Ovary (tissue), 9 donors: ENCODE measurements around the gene PLSCR5. TPM values are rescaled to one million over a fixed set of nuclear protein-coding genes. Genes with fewer than 3 reads are reported as not detected.

Experiments used
- DNase-seq, 5 donors: peaks; one replicate each; pipeline ENCODE4 v3.0.0-alpha.2; 2019 to 2020
- H3K27ac ChIP-seq, 2 donors: fragments of 200-600 bp; one replicate each; pipeline versions ENCODE4 v1.5.1 to v1.8.0; 2019 to 2022
- H3K27me3 ChIP-seq: fragments of 200-600 bp; one replicate; pipeline ENCODE4 v1.8.0; 2022
- H3K36me3 ChIP-seq: fragments of 200-600 bp; sonication (generic); one replicate; pipeline ENCODE4 v1.5.1; 2019
- H3K4me1 ChIP-seq: one replicate; pipeline ENCODE4 v1.8.1; 2013; ENCODE audit warnings: mild to moderate bottlenecking, moderate library complexity; ENCODE audit not compliant: insufficient read depth
- H3K4me3 ChIP-seq: fragments of 200-600 bp; sonication (generic); one replicate; pipeline ENCODE4 v1.5.1; 2017
- H3K9me3 ChIP-seq, 2 donors: fragments of 200-600 bp in 1 of 2; sonication (generic) in 1 of 2; one replicate each; pipeline versions ENCODE4 v1.5.1 to v1.8.1; 2013 to 2019; ENCODE audit warnings: mild to moderate bottlenecking in 1 of 2, moderate library complexity in 1 of 2
- EP300 ChIP-seq: sonication (generic); formaldehyde crosslinking; IDR thresholded peaks from one replicate; pipeline ENCODE4 v1.6.1; 2017; ENCODE audit warnings: antibody characterized with exemption
- POLR2A ChIP-seq: fragments of 450-650 bp; IDR thresholded peaks from one replicate; pipeline ENCODE4 v1.6.1; 2017; ENCODE audit warnings: antibody characterized with exemption, mild to moderate bottlenecking, moderate library complexity
- WGBS, 3 donors: extraction: QIAGEN DNeasy Blood & Tissue Kit in 1 of 3; methylation state at CpG; one replicate each; pipeline versions ENCODE4 v1.1.5 to v1.1.7; 2013 to 2017; 5-methylcytosine and 5-hydroxymethylcytosine counted together
- intact Hi-C, 4 donors: fragments of 100-400 bp; cut with DNase I; formaldehyde crosslinking; loops; one replicate each; pipeline versions ENCODE4 v1.11.0 to v1.15.1; 2022 to 2023
- polyA plus RNA-seq, 2 donors: library from polyadenylated mRNA; stranded (reverse); fragments of 200-250 nt in 1 of 2; fragments of 350-450 nt in 1 of 2; fragmentation: Illumina TruSeq in 1 of 2; extraction: RNeasy Lipid Tissue Mini Kit (QIAGEN cat#74804) in 1 of 2; gene quantifications; one replicate each; pipeline ENCODE4 v1.2.3, GENCODE V29; 2013 to 2014
- small RNA-seq: library from RNA; depleted of rRNA; stranded (forward); fragments of <200 nt; gene quantifications from one replicate; pipeline ENCODE3, GENCODE V24; 2016
- total RNA-seq, 7 donors: library from RNA; depleted of rRNA in 2 of 7; stranded (reverse); fragments of >200 nt in 2 of 7; fragmentation: NEBNext Ultra II Directional in 3 of 7; extraction: Animal tissue kit (Norgen Biotek cat#: 25700) in 3 of 7; gene quantifications; one replicate each; pipeline versions ENCODE4 v1.1.0 to v1.2.4, GENCODE V29; 2016 to 2023
- TF ChIP-seq, protein P1 (sequence below), 3 donors: fragments of 450-650 bp in 2 of 3; fragments of 200-600 bp in 1 of 3; IDR thresholded peaks; one replicate each; pipeline versions ENCODE4 v1.5.1 to v1.8.0; 2016 to 2022; ENCODE audit warnings: antibody characterized with exemption in 3 of 3, mild to moderate bottlenecking in 1 of 3
- donor health status: DM: no; HTN: no; CAD: no; lungs with moderate emphysema.
- donor health status: DM: no; HTN: no; CAD: no.
- donor health status: Bipolar disorder and iron deficiency.
- donor health status: DM: yes; HTN: yes; CAD: no.
- donor health status: DM: no; HTN: no; CAD: no.
- donor health status: DM: yes; HTN: yes; CAD: no.

PLSCR5 gene
- total and polyA plus RNA-seq, 9 donors, result not detected

DNA sequence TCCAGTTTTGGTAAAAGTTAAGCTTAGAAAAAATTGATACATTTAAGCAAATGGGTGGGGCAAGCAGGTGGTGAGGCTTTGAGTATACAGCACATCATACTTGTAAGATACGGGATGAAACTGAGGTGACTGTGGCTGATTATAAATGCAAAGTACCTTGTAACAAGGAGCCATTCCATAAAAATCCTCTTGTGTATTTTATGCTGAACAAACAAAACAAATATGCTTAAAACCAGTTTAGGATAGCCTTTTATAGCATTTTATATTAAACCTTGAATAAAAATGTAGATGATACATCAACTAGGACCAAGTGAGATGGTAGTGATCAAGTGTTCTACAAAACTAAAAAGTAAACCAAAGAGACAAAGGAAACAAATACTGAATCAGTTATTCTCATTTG is 64.2 kb downstream of the PLSCR5 start:
- no peaks in the 10 kb centered on the region for H3K36me3 ChIP-seq
- H3K27me3 ChIP-seq, result no peaks in the 10 kb centered on the region
- 53 to 79% (median 62%) methylated on average over 1 of the region's 1 CpG for WGBS, 3 donors
- peaks cover 18% of the 10 kb centered on the region for H3K4me1 ChIP-seq
- H3K4me3 ChIP-seq, result no peak overlapping the region
- intact Hi-C loops, result loop anchor here in 1 of 4 donors (10.0 kb wide), 1 partner anchor 286 kb away; the partner anchor contains the start of gene PLSCR4
- DNase-seq, result no peak
- H3K9me3 ChIP-seq, result no peaks in the 10 kb centered on the region
- H3K27ac ChIP-seq, result no peak overlapping the region
- no peak for TF ChIP-seq POLR2A
- TF ChIP-seq, protein P1, sequence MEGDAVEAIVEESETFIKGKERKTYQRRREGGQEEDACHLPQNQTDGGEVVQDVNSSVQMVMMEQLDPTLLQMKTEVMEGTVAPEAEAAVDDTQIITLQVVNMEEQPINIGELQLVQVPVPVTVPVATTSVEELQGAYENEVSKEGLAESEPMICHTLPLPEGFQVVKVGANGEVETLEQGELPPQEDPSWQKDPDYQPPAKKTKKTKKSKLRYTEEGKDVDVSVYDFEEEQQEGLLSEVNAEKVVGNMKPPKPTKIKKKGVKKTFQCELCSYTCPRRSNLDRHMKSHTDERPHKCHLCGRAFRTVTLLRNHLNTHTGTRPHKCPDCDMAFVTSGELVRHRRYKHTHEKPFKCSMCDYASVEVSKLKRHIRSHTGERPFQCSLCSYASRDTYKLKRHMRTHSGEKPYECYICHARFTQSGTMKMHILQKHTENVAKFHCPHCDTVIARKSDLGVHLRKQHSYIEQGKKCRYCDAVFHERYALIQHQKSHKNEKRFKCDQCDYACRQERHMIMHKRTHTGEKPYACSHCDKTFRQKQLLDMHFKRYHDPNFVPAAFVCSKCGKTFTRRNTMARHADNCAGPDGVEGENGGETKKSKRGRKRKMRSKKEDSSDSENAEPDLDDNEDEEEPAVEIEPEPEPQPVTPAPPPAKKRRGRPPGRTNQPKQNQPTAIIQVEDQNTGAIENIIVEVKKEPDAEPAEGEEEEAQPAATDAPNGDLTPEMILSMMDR (IDR thresholded peaks at IDR 0.05), result no peak
- no peak for TF ChIP-seq EP300

GRCh38 chr3:146540236-146540635 is 64.9 kb downstream of the PLSCR5 start:
- H3K27me3 ChIP-seq, result no peaks in the 10 kb centered on the region
- no peak overlapping the region for H3K4me3 ChIP-seq
- 0 to 10% (median 4%) methylated on average over 1 of the region's 1 CpG for WGBS, 3 donors
- no peaks in the 10 kb centered on the region for H3K36me3 ChIP-seq
- H3K9me3 ChIP-seq, result no peaks in the 10 kb centered on the region
- intact Hi-C loops, result loop anchor here in 1 of 4 donors (10.0 kb wide), 1 partner anchor 285 kb away; the partner anchor contains the start of gene PLSCR4
- no peak overlapping the region for H3K27ac ChIP-seq
- DNase-seq, result no peak
- peaks cover 15% of the 10 kb centered on the region for H3K4me1 ChIP-seq
- no peak for TF ChIP-seq EP300

DNA sequence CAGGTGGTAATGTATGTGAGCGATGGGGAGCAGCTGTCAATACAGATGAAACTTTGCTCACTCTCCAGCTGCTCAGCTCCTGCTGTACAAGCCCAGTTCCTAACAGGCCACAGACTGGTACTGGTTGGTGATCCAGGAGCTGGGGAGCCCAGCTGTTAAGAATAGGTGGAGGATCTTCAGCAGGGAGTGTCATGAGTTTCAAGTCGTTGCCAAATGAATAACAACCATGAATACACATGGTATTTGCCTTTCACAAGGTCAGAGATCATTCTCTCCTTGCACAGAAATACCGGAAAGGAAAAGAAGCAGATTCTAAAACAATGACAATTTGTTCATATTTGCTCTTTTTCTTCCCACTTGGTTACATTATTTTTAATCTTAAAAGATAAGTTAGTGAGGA is 65.8 kb downstream of the PLSCR5 start:
- no peaks in the 10 kb centered on the region for H3K9me3 ChIP-seq
- H3K27me3 ChIP-seq, result no peaks in the 10 kb centered on the region
- intact Hi-C loops, result no loop called here
- no peaks in the 10 kb centered on the region for H3K36me3 ChIP-seq
- no peak for DNase-seq
- 29 to 35% (median 32%) methylated on average over 3 of the region's 3 CpGs for WGBS, 3 donors
- H3K4me3 ChIP-seq, result no peak overlapping the region
- TF ChIP-seq EP300, result no peak
- no peak for TF ChIP-seq POLR2A
- TF ChIP-seq, protein P1 (IDR thresholded peaks at IDR 0.05), result no peak
- no peak overlapping the region for H3K27ac ChIP-seq
- H3K4me1 ChIP-seq, result peaks cover 14% of the 10 kb centered on the region

DNA sequence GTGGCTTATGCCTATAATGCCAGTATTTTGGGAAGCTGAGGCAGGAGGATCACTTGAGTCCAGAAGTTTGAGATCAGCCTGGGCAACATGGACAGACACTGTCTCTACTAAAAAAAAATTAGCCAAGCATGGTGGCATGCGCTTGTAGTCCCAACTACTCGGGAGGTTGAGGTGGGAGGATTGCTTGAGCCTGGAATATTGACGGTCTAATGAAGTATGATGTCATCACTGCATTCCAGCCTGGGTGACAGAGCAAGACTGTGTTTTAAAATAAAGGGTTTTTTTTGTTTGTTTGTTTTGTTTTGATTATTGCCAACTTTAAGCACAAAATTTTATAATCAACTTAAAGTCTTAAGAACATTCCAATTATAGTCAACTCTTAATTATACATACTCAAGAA is 67.5 kb downstream of the PLSCR5 start:
- Histone ChIP-seq H3K27ac (no peak overlapping the region), H3K36me3 (no peaks in the 10 kb centered on the region), H3K4me3 (no peak overlapping the region), H3K9me3 (no peaks in the 10 kb centered on the region), H3K27me3 (no peaks in the 10 kb centered on the region), H3K4me1 (peaks cover 14% of the 10 kb centered on the region)
- intact Hi-C loops, result no loop called here
- no peak for TF ChIP-seq EP300
- no peak for TF ChIP-seq POLR2A
- DNase-seq, result no peak
- whole genome bisulfite sequencing, 3 donors, result 73 to 87% (median 83%) methylated on average over 3 of the region's 3 CpGs

- intact Hi-C loops, result no loop called here
- H3K9me3 ChIP-seq, result no peaks in the 10 kb centered on the region
- H3K27ac ChIP-seq, result no peak overlapping the region
- H3K36me3 ChIP-seq, result no peaks in the 10 kb centered on the region
- no peak for TF ChIP-seq POLR2A
- TF ChIP-seq EP300, result no peak
- TF ChIP-seq, protein P1 (IDR thresholded peaks at IDR 0.05), result no peak
- DNase-seq, result no peak
- no peaks in the 10 kb centered on the region for H3K27me3 ChIP-seq
- peaks cover 13% of the 10 kb centered on the region for H3K4me1 ChIP-seq
- no peak overlapping the region for H3K4me3 ChIP-seq
Observed at GRCh38 chr3:146536681-146537080, 68.5 kb downstream of the PLSCR5 start.

Small RNA genes lying within 50 kb of the gene (small RNA-seq; reads per million reads assigned to genes)
- gene RNU6-428P, result not detected

Other genes with a start within 250 kb of the PLSCR5 start
- under 1 TPM in 2 of 7 donors, not detected in 5; 0.27 to 0.35 TPM for gene PLSCR2, start 135.8 kb downstream of the PLSCR5 start, total RNA-seq
- not detected for gene PLSCR2, start 135.8 kb downstream of the PLSCR5 start, polyA plus RNA-seq
- gene PLSCR1, start 60.7 kb downstream of the PLSCR5 start, total RNA-seq, result 100 to 1,000 TPM in 5 of 7 donors, 10 to 100 TPM in 2; 74.4 to 156 (median 117) TPM
- 10 to 100 TPM; 56.6 to 63.9 TPM for gene PLSCR1, start 60.7 kb downstream of the PLSCR5 start, polyA plus RNA-seq